ENCODE measurements around the gene DSC3. TPM values are rescaled to one million over a fixed set of nuclear protein-coding genes. Genes with fewer than 3 reads are reported as not detected.

DSC3 gene
- total RNA-seq, 1 experiment from 2014 or later: not detected

DNA sequence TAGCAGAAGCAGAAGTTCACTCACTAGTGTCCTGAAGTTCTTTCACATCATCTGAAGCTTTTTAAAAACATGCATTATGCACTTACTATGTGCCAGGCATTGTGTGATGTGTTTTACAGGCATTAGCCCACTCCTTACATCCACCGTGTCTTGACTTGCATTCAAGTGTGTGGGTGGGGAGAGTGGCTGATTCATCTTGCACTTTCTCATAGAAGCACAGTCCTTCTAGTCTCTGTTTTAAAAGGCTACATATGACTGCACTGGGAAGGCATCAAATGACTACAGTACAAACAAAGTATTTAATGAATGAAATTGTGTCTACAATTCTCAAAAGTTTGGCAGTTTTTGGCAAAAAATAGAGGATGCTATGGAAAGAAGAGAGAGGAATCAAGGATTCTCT lies 21.6 kb upstream of the DSC3 start:
- POLR2A ChIA-PET (ENCODE audit: unreplicated experiment): no interaction called here
- TF ChIP-seq EZH2 (IDR thresholded peaks at IDR 0.05; ENCODE audit: low read depth): no peak
- no peak for TF ChIP-seq CTCF (conservative IDR thresholded peaks at IDR 0.05)
- Histone ChIP-seq H4K20me1 (ENCODE audit: insufficient read depth) (no peaks in the 10 kb centered on the region), H3K79me2 (ENCODE audit: low read depth) (no peaks in the 10 kb centered on the region), H2AFZ (no peak overlapping the region), H3K9me2 (ENCODE audit: insufficient read depth) (no peaks in the 10 kb centered on the region), H3K4me3 (no peak overlapping the region), H3K36me3 (ENCODE audit: low read depth) (no peaks in the 10 kb centered on the region), H3K27me3 (ENCODE audit: insufficient read depth, low read depth) (no peaks in the 10 kb centered on the region), H3K4me1 (replicated peaks; ENCODE audit: insufficient read depth) (no peaks in the 10 kb centered on the region), H3K9me3 (ENCODE audit: insufficient read depth, low read depth) (no peaks in the 10 kb centered on the region), H3K27ac (no peak overlapping the region), H3K4me2 (no peak overlapping the region), H3F3A (ENCODE audit: insufficient read depth, low read depth) (no peaks in the 10 kb centered on the region)
- no TSS peak for BruUV-seq (replicated peaks)
- CTCF ChIA-PET: no interaction called here
- DNase-seq: no peak
- intact Hi-C loops (cut with micrococcal nuclease; ENCODE audit: unreplicated experiment): no loop called here

- DNase-seq: no peak
- H3K36me3 ChIP-seq (ENCODE audit: low read depth): no peaks in the 10 kb centered on the region
- intact Hi-C loops (cut with micrococcal nuclease; ENCODE audit: unreplicated experiment): no loop called here
- no peaks in the 10 kb centered on the region for H3F3A ChIP-seq (ENCODE audit: insufficient read depth, low read depth)
- no peak overlapping the region for H3K4me3 ChIP-seq
- no TSS peak for BruUV-seq (replicated peaks)
- ChIA-PET POLR2A (ENCODE audit: unreplicated experiment) (no interaction called here), CTCF (no interaction called here)
- no peaks in the 10 kb centered on the region for H4K20me1 ChIP-seq (ENCODE audit: insufficient read depth)
- H3K9me3 ChIP-seq (ENCODE audit: insufficient read depth, low read depth): no peaks in the 10 kb centered on the region
- H3K27ac ChIP-seq: no peak overlapping the region
- H3K4me2 ChIP-seq: no peak overlapping the region
- no peaks in the 10 kb centered on the region for H3K9me2 ChIP-seq (ENCODE audit: insufficient read depth)
- no peaks in the 10 kb centered on the region for H3K79me2 ChIP-seq (ENCODE audit: low read depth)
- H3K4me1 ChIP-seq (replicated peaks; ENCODE audit: insufficient read depth): no peaks in the 10 kb centered on the region
- no peak overlapping the region for H2AFZ ChIP-seq
- TF ChIP-seq EZH2 (IDR thresholded peaks at IDR 0.05; ENCODE audit: low read depth) (no peak), CTCF (conservative IDR thresholded peaks at IDR 0.05) (no peak)
- no peaks in the 10 kb centered on the region for H3K27me3 ChIP-seq (ENCODE audit: insufficient read depth, low read depth)
These were observed 19.4 kb upstream of the DSC3 start for GRCh38 chr18:31061945-31062344.

GRCh38 chr18:31058897-31059296 lies 16.4 kb upstream of the DSC3 start:
- ChIA-PET POLR2A (ENCODE audit: unreplicated experiment) (no interaction called here), CTCF (no interaction called here)
- no peak overlapping the region for H2AFZ ChIP-seq
- no peak for DNase-seq
- no peak overlapping the region for H3K27ac ChIP-seq
- H3F3A ChIP-seq (ENCODE audit: insufficient read depth, low read depth): no peaks in the 10 kb centered on the region
- H3K9me2 ChIP-seq (ENCODE audit: insufficient read depth): no peaks in the 10 kb centered on the region
- H3K27me3 ChIP-seq (ENCODE audit: insufficient read depth, low read depth): no peaks in the 10 kb centered on the region
- H3K4me1 ChIP-seq (replicated peaks; ENCODE audit: insufficient read depth): no peaks in the 10 kb centered on the region
- no peak overlapping the region for H3K4me2 ChIP-seq
- TF ChIP-seq CTCF (conservative IDR thresholded peaks at IDR 0.05): no peak
- TF ChIP-seq EZH2 (IDR thresholded peaks at IDR 0.05; ENCODE audit: low read depth): no peak
- intact Hi-C loops (cut with micrococcal nuclease; ENCODE audit: unreplicated experiment): no loop called here
- H3K79me2 ChIP-seq (ENCODE audit: low read depth): no peaks in the 10 kb centered on the region
- no peaks in the 10 kb centered on the region for H3K36me3 ChIP-seq (ENCODE audit: low read depth)
- no TSS peak for BruUV-seq (replicated peaks)
- H3K4me3 ChIP-seq: no peak overlapping the region
- no peaks in the 10 kb centered on the region for H3K9me3 ChIP-seq (ENCODE audit: insufficient read depth, low read depth)
- no peaks in the 10 kb centered on the region for H4K20me1 ChIP-seq (ENCODE audit: insufficient read depth)

Data from PC-9 (cell line).